HepG2 (cell line): ENCODE results near the gene CLEC11A. TPM values are rescaled to one million over a fixed set of nuclear protein-coding genes. Genes with fewer than 3 reads are reported as not detected.

Experiments used
- ARID4A ChIP-seq: sonication (generic); formaldehyde crosslinking; IDR thresholded peaks from 2 replicates; pipeline ENCODE4 v1.5.0; 2020; ENCODE audit warnings: mild to moderate bottlenecking, missing genetic modification reagents, borderline replicate concordance
- BATF2 ChIP-seq: sonication (generic); formaldehyde crosslinking; IDR thresholded peaks from 2 replicates; pipeline ENCODE4 v1.8.0; 2022; ENCODE audit warnings: mild to moderate bottlenecking, missing genetic modification reagents, moderate library complexity
- HOXA3 ChIP-seq: sonication (generic); formaldehyde crosslinking; IDR thresholded peaks from 2 replicates; pipeline ENCODE4 v1.5.0; 2020; ENCODE audit warnings: missing genetic modification reagents
- IKZF1 ChIP-seq: fragments of 450-650 bp; IDR thresholded peaks from 2 replicates; pipeline ENCODE4 v1.7.1; 2016
- NFKB2 ChIP-seq: sonication (generic); formaldehyde crosslinking; IDR thresholded peaks from 2 replicates; pipeline ENCODE4 v1.4.0; 2020; ENCODE audit warnings: missing genetic modification reagents, borderline replicate concordance
- PCBP2 ChIP-seq: fragments of 200-400 bp; formaldehyde crosslinking; optimal IDR thresholded peaks from 2 replicates; pipeline ENCODE3; 2018; ENCODE audit warnings: low read length, low read depth; ENCODE audit not compliant: poor library complexity, severe bottlenecking
- POGK ChIP-seq: sonication (generic); formaldehyde crosslinking; conservative IDR thresholded peaks from 2 replicates; pipeline ENCODE4 v1.8.0; 2022; ENCODE audit warnings: mild to moderate bottlenecking, moderate library complexity, missing genetic modification reagents
- RAD21 ChIP-seq: fragments of 450-650 bp; formaldehyde crosslinking; IDR thresholded peaks from 2 replicates; pipeline ENCODE4 v1.5.0; 2020; ENCODE audit warnings: mild to moderate bottlenecking
- RARG ChIP-seq: sonication (generic); formaldehyde crosslinking; IDR thresholded peaks from 2 replicates; pipeline ENCODE4 v1.4.0; 2020; ENCODE audit warnings: low read depth, mild to moderate bottlenecking, missing genetic modification reagents
- RXRA ChIP-seq: sonication (generic); formaldehyde crosslinking; IDR thresholded peaks from 2 replicates; pipeline ENCODE4 v1.5.1; 2020; ENCODE audit warnings: missing genetic modification reagents
- ZFYVE20 ChIP-seq: sonication (generic); formaldehyde crosslinking; IDR thresholded peaks from 2 replicates; pipeline ENCODE4 v1.8.0; 2023; ENCODE audit warnings: low read depth, mild to moderate bottlenecking, moderate library complexity, missing genetic modification reagents, borderline replicate concordance
- ZNF142 ChIP-seq: sonication (generic); formaldehyde crosslinking; IDR thresholded peaks from 2 replicates; pipeline ENCODE4 v1.4.0; 2020; ENCODE audit warnings: missing genetic modification reagents
- ZNF543 ChIP-seq: sonication (generic); formaldehyde crosslinking; IDR thresholded peaks from 2 replicates; pipeline ENCODE4 v1.4.0; 2020; ENCODE audit warnings: mild to moderate bottlenecking, missing genetic modification reagents
- ZNF768 ChIP-seq: sonication (generic); formaldehyde crosslinking; IDR thresholded peaks from 2 replicates; pipeline ENCODE4 v1.4.0; 2020; ENCODE audit warnings: missing genetic modification reagents
- polyA plus RNA-seq, 8 experiments: library from polyadenylated mRNA; depleted of rRNA in 3 of 8; stranded (reverse) in 7 of 8; unstranded in 1 of 8; fragments of >200 nt; fragmentation: Illumina TruSeq in 4 of 8; extraction: Trizol in 4 of 8; gene quantifications; 2 replicates each; pipeline versions ENCODE4 v1.2.1 to v1.2.3, GENCODE V29; 2011 to 2016; ENCODE audit warnings: low read depth in 4 of 8, missing spikeins in 1 of 8, mixed read lengths in 1 of 8; ENCODE audit not compliant: insufficient read depth in 1 of 8
- total RNA-seq, 5 experiments: library from RNA; depleted of rRNA; stranded (reverse); fragments of >200 nt; fragmentation: Illumina TruSeq; extraction: Trizol; gene quantifications; 2 replicates each; pipeline ENCODE4 v1.2.3, GENCODE V29; 2016; ENCODE audit warnings: low read depth in 1 of 5
- TF ChIP-seq, protein P1 (sequence below): sonication (generic); formaldehyde crosslinking; IDR thresholded peaks from 2 replicates; pipeline ENCODE4 v1.4.0; 2020; ENCODE audit warnings: missing genetic modification reagents

CLEC11A gene
- total and polyA plus RNA-seq, 2 of the 13 experiments (the other 11 are each of a cell fraction or from before 2014, with no cell fraction given): not detected

DNA sequence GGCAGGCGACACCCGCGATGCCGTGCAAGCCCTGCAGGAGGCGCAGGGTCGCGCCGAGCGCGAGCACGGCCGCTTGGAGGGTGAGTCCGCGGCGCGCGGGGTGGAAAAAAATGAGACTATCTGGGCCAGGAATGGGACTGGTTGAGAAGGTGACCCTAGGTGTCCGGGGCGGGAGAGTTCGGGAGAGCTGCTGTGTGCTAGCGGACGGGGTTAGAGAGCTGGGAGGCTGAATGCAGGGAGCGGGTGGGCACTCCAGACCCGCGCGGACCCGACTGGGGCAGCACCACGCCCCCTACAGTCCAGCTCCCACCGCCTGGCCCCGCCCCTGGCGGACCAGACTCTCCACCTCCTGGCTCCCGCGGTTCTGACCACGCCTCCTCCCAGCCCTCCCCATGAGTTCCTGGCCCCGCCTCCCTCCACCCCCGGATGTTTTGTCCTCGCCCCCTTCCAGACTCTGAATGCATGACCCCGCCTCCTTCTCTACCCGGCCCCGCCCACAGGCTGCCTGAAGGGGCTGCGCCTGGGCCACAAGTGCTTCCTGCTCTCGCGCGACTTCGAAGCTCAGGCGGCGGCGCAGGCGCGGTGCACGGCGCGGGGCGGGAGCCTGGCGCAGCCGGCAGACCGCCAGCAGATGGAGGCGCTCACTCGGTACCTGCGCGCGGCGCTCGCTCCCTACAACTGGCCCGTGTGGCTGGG, 1.5 kb downstream of the CLEC11A start (continued):
- TF ChIP-seq ZNF142: no peak
- TF ChIP-seq RARG (CRISPR knock-in tag): no peak
- TF ChIP-seq ZNF768 (CRISPR knock-in tag): peak; percentile 36; the same call in 1 of the 2 replicates
- TF ChIP-seq RAD21: peak; percentile 68
- TF ChIP-seq, protein P1, sequence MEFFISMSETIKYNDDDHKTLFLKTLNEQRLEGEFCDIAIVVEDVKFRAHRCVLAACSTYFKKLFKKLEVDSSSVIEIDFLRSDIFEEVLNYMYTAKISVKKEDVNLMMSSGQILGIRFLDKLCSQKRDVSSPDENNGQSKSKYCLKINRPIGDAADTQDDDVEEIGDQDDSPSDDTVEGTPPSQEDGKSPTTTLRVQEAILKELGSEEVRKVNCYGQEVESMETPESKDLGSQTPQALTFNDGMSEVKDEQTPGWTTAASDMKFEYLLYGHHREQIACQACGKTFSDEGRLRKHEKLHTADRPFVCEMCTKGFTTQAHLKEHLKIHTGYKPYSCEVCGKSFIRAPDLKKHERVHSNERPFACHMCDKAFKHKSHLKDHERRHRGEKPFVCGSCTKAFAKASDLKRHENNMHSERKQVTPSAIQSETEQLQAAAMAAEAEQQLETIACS (CRISPR knock-in tag): peak; percentile 76
- TF ChIP-seq ZNF543 (CRISPR knock-in tag): no peak
- TF ChIP-seq HOXA3 (CRISPR knock-in tag): peak; percentile 29; the same call in 1 of the 2 replicates
- no peak for TF ChIP-seq RXRA (CRISPR knock-in tag)
- TF ChIP-seq PCBP2: no peak
- TF ChIP-seq NFKB2 (CRISPR knock-in tag): no peak
- no peak for TF ChIP-seq IKZF1
- 0 out of 2 replicates have a peak, but pooled peaks have one; percentile 42 for TF ChIP-seq POGK (CRISPR knock-in tag)
- TF ChIP-seq BATF2 (CRISPR knock-in tag): no peak
- TF ChIP-seq ZFYVE20: no peak
- TF ChIP-seq ARID4A: peak; percentile 23; the same call in 1 of the 2 replicates
